NCI-H1417 treated with DMSO at 0.1 percent for 48 hours (cell line): Measurements from ENCODE around the gene UGT1A4.

Experiments used
- DNase-seq: peaks from one replicate; lab custom pipeline; 2025; lab: John Stamatoyannopoulos, UW

The UGT1A4 gene

DNA sequence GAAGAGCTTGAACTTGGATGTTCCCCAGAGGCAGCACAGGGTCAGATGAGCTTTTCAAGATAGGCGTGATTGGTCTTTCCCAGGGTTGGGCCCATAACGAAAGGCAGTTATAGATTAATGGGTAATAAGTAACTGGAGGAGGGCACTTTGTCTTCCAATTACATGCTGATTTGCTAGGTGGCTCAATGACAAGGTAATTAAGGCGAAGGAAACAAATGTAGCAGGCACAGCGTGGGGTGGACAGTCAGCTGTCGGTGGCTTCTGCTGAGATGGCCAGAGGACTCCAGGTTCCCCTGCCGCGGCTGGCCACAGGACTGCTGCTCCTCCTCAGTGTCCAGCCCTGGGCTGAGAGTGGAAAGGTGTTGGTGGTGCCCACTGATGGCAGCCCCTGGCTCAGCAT, at the start of gene UGT1A4:
TSS of gene UGT1A4 (plus strand) at position 185 of the 400 bp plus-strand sequence. CDS start at position 270, 85 bp downstream.
- no peak for DNase-seq

GRCh38 chr2:233671290-233672161, 47.0 kb upstream of the UGT1A4 start, which contains the start of gene UGT1A9:
Gene UGT1A9, plus strand, starts transcription at chr2:233671898. Its CDS starts 37 bp downstream, at chr2:233671935.
- no peak for DNase-seq

- no peak for DNase-seq
Measured at GRCh38 chr2:233672886-233673285, 45.6 kb upstream of the UGT1A4 start.

GRCh38 chr2:233673896-233674295, 44.6 kb upstream of the UGT1A4 start:
- no peak for DNase-seq

- no peak for DNase-seq
Measured at GRCh38 chr2:233674314-233674713, 44.2 kb upstream of the UGT1A4 start.

- no peak for DNase-seq
Measured at GRCh38 chr2:233674995-233675394, 43.5 kb upstream of the UGT1A4 start.

DNA sequence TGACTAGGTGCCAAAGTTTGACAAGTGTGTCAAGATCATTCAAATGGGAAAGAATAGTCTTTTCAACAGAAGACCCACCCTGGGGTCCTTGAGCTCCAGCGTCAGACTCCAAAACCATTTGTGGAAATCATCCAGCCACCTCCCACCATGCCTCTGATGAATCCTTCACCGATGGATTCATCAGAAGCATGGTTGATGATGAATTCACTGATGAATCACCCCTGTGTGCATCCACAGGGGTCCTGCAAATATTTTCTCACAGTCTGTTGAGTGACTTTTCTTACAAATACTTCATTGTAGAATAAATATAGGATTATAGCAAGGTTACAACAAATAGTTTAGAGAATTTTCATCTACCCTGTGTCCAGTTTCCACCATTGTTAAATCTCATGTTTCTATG, 42.5 kb upstream of the UGT1A4 start:
- DNase-seq = no peak

DNA sequence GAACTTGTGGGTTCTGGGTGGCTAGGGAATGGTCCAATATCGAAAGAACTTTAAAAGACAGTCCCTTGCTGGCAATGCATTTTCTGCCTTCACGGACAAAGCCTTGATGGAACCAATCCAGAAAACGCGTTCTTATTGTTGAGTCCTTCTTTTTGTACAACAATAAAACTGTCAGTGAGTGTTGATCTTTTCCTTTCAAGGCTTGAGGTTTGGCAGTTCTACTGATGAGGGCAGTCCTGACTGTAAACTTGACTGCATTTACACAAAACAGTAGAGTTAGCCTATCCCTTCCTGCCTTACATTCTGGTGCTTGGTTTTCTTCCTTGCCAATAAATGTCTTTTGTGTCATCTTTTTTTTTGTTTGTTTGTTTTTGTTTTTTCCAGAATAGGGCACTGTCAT, 39.3 kb upstream of the UGT1A4 start:
- no peak for DNase-seq

DNA sequence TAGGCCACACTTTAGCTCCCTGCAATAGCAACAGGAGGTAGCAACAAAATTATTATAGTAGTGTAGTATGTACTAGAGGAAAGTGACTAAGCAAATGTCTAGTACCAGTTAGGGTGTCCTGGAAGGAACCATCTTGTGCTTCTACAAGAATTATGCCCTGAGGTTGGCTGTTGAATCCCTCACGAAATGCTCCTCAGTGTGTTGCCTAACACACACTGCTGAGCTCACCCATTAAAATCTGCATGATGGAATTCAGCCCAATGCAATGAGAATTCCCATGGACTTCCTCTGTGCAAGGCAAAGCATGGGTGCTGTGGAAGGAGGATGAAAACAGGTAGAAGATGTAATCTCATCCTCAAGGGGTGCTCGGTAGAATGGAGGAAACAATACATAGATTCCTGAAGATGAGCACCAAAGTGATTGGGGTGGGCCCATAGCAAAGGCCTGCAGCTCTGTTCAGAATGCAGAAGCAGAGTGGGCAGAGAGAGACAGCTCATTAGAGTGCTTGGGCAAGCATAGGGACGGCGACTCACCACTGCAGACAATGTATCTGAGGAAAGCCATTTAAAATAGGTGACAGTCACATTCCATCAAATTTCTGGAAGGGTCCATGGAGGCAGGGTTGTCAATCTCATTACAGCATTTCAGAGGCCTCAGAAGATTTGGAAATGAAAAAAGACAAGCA, 38.0 kb upstream of the UGT1A4 start:
- no peak for DNase-seq

GRCh38 chr2:233681521-233682099, 36.9 kb upstream of the UGT1A4 start, which contains the start of gene UGT1A7:
Gene UGT1A7, plus strand, starts transcription at chr2:233681901. Its CDS starts 37 bp downstream, at chr2:233681938.
- DNase-seq = no peak

- DNase-seq = no peak
Measured at GRCh38 chr2:233684640-233685039, 33.9 kb upstream of the UGT1A4 start.

DNA sequence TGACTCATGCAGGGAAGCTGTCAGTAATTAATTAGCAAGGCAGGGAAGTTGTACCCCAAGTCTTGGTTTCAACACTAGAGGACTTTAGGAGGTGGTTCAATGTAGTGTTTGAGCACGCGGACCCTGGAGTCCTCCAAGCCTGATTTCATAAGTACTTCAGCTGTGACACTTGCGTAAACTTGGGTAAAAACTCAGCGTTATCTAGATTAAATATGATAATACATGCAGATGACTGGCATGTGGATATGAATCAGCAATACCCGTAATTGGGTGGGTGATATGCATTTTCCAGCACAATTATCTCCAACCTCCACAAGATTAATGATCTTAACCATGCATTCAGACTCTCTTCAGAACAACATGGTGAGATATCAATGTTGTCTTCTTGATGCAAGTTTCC, 31.6 kb upstream of the UGT1A4 start:
- DNase-seq = no peak

- DNase-seq = no peak
Measured at GRCh38 chr2:233688341-233688740, 30.2 kb upstream of the UGT1A4 start.

DNA sequence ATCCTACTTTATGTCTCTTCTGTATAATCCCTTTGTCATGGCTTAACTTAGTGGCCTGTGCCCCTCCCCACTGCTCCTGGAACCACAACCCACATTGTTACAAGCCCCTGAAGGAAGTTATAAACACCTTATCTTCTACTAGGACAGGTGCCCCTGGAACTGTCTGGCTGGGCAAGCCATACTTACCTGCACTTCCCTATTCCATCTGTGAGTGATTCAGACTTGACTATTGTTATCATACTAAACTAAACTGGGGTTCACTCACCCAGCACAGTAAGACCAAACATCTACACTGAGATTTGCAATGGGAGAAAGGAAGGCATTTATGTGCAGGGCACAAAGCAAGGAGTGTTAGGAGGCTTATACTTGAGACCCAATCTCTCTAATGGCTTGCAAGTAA, 29.5 kb upstream of the UGT1A4 start:
- no peak for DNase-seq

GRCh38 chr2:233689501-233689900, 29.0 kb upstream of the UGT1A4 start:
- no peak for DNase-seq

DNA sequence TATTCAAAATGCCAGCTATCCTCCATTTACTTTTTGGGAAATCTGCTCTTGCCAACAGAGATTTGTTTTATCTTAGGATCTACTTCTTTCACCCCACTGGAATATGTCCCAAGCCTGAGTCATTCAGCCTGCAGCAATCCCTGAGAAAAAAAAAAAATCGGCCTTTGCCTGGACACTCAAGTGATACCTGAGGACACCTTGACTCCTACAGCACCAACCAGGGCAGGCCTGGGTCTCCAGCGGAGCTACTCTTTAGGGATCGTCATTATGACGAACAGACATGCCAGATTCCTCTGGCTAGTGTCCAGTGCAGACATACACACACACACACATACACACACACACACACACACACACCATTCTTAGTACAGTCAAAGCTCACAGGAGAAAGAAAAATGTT, 28.1 kb upstream of the UGT1A4 start:
- no peak for DNase-seq

- no peak for DNase-seq
Measured at GRCh38 chr2:233691443-233692433, 26.8 kb upstream of the UGT1A4 start.

GRCh38 chr2:233692648-233693047, 25.9 kb upstream of the UGT1A4 start, which contains the start of gene UGT1A6:
Gene UGT1A6, plus strand, starts transcription at chr2:233692890. Its CDS starts 115 bp downstream, at chr2:233693005.
- no peak for DNase-seq

DNA sequence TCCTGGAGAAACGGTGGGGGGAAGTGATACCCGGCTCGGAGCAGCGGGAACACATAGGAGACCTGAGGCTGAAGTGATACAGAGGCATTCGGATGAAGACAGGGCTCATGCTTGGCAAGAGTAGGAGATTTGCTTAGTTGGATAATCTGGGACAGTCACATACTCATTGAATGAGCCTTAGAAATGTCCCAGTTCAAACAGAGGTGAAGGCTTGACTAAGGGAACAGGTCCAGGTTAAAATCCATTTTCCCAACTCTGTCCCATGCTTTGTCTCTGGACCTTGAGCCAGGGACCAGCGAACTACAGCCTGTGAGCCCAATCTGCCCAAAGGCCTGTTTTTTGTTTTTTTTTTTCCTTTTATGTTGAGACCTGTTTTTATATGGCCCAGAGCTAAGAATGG, 24.6 kb upstream of the UGT1A4 start:
- no peak for DNase-seq

GRCh38 chr2:233698740-233699139, 19.8 kb upstream of the UGT1A4 start:
- DNase-seq = no peak

GRCh38 chr2:233699424-233700027, 19.0 kb upstream of the UGT1A4 start:
- DNase-seq = no peak
